Measurements from ENCODE around the gene WBP11.
A peak's percentile ranks its signal among the peaks of the same experiment; 100 is the strongest.

WBP11 gene

DNA sequence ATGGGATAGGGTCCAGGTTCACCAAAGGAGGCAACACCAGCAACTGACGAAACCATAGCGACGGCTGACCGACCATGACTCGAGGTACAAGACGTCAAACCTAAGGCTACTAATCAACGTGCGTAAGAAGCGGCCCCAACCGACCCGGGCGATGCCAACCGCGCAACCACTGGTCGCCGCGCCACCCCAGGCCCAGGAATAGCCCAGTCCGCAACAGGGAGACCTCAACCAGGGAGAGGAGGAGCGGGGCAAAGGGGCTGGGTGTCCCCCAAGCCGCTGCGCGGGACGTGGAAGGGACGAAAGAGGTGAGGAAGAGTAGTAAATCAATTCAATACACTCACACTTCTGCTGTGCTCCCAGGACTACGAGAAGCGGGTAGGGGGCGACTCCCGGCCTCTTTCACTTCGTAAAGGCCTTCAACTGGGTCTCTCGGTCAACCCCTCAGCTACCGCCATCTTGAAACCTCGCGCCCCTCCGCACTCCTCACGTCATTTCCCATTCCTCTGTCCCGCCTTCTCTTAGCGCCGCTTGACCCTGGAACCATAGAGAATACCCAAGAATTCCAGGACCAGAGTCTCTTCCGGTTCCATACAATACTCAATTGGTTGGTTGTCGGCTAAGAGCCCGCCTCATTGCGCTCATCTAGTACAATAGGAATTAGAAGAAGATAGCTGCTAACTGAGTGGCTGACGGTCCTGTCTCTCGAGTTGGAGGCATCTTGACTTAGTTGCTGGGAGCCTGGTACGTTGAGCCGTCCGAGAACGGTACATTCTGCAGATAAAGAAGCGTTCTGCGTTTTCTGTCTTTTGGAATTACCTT lies at the start of gene WBP11, which contains the start of gene C12orf60:
Gene WBP11 (minus strand): TSS at position 468 of the 819 bp plus-strand sequence. CDS start 2,095 bp downstream, outside the sequence.
Gene C12orf60 (plus strand): TSS at position 660 of the 819 bp plus-strand sequence. CDS start 19,266 bp downstream, outside the sequence.
- peak; percentile 98 to 100 for DNase-seq

DNA sequence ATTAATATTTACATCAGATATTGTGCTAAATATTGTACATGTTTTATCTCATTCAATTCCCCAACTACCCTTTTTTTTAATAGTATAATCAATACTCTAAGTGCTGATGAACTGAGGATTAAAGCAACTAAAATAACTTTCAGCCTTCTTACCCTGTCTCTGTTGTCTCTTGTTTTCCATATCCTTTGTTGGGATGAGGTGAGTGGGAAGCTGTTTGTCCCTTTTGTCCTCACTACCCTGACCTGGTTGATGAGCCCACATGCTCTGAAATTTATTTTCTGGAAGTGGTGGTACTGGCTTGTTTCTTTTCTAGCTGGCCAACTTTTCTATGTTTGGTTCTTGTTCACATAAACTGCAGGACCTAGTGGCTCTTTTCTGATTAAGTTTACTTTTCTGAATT lies 49.6 kb upstream of the WBP11 start:
- DNase-seq, result no peak

DNA sequence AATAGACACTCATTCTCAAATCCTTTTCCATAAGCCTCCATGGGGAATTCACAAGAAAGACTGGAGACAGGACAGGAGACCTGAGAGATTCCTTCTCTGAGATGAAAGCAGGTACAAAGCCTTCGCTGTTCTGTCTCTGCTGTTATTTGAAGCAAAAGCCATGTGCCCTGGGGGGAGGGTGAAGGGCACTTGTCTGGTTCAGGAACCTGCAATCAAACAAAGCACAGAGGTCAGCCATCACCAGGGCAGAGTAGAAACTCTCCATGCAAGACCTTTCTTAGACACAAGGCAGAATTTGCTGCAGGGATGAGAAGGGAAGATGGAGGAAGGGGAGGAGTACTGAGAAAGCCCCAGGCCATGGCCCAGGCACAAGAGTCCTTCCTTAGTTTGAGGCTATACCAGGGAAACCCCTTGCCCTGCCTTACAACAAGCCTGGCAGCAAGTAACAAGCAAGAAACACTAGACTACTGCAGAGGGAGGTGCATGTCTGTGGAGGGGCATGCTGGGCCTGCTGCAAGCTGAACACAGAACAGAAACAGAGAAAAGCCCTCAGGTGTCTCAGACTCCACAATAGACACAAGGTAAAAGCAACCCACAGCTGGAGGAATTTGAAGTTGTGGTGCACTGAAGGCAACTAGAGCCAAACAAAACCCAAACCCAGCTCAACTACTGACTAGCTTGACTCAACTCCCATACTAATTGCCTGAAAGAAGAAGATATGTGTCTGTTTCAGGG lies 47.8 kb upstream of the WBP11 start:
- DNase-seq, result no peak

DNA sequence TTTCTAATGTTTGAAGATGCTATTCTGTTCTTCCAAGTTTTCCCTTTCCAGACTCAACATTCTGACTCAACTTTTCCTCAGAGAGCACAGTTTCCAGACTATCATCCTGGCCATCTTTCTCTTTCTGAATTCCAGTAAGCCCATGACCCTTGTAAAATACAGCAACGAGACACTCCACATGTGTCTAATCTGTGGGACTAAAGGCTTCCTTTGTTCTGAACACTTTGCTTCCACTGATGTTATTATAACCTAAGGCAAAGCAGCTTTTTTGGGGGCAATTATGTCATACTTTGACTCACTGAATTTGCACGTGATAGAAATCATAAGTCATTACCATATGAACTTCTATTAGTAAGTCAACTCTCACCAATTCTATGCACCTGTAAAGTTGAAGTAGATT lies 46.4 kb upstream of the WBP11 start:
- no peak for DNase-seq

DNA sequence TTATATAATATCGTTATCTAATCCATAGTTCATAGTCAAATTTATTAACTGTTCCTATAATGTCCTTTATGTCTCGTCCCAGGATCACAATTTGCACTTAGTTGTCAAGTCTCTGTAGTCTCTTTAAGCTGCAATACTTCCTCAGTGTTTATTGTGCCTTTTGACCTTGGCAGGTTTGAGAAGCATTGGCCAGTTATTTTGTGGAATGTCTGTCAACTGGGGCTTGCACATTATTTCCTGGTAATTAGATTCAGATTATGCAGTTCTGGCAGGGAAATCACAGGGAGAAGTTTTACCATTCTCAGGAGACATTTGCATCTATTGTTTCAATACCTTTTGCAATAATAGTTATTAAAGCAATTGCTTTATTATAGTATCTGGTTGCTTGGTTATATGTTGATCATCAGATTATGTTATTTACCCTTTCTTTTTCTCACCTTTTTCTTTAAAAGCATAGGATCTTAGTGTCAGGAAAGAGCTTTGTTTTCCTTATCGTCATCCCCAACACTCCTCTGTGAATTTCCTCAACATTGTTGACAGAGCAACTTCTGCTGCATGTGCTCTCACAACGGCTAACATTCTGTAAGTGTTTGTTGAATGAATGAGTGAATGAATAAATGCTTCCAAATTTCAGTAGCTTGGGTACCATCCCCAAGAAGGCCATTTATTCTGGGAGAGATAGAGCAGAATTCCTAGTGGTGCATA lies 43.8 kb upstream of the WBP11 start:
- DNase-seq, result no peak

DNA sequence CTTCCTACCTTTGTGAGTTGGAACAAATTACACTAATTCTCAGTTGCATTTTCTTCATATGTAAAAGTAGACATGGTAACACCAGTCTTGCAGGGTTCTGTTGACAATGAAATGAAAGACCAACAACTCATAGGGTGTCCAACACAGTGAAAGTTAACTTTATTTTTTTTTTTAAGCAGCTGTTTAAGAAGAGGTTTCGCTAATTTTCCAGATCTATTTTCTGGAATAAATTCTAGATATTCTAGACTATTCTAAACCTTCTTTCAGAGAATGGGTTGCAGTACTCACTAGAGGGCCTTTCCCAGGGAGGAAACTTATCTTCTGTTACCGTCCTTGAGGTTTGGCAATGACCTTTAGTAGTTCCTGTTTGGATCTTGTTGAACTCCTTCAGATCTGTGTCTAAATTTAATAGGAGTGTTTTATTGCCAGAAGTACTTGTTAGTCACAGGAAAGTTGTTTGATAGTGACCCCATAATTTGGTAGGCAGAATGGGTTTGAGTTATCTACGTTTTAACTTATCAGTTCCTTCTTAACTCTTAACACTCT lies 42.8 kb upstream of the WBP11 start:
- DNase-seq, result no peak

DNA sequence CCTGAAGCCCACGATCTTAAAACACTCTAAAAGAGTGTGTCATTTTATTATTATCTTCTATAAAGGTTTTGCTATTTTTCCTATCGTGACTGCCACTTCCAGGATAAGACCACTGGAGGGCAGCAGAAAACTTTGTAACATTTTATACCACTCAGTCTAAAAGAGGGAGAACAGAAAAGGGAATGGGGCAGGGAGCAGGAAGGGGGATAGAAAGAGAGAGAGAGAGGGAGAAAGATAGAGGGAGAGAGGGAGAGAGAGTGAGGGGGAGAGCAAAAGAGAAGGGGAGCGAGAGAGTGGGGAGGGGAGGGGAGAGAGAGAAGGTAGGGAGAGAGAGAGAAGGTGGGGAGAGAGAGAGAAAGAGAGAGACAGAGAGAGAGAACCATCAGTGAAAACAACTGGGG lies 42.1 kb upstream of the WBP11 start:
- peak; percentile 7 to 72 for DNase-seq

DNA sequence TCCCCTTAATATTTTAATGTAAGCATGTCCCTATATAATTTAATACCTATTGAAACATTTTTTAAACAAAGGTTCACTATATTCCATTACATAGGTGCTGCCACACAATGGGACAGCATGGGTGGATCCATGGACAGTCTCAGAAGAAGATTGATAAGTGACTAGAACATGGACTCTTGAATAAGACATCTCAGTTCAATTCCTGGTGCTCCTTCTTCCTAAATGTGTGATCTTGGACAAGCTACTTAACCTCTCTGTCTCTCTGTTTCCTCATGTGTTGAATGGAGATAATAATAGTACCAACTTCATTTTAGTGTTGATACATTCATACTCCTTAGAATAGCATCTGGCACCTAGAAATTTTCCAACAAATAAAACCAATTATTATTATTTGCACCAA lies 41.1 kb upstream of the WBP11 start:
- DNase-seq, result no peak

DNA sequence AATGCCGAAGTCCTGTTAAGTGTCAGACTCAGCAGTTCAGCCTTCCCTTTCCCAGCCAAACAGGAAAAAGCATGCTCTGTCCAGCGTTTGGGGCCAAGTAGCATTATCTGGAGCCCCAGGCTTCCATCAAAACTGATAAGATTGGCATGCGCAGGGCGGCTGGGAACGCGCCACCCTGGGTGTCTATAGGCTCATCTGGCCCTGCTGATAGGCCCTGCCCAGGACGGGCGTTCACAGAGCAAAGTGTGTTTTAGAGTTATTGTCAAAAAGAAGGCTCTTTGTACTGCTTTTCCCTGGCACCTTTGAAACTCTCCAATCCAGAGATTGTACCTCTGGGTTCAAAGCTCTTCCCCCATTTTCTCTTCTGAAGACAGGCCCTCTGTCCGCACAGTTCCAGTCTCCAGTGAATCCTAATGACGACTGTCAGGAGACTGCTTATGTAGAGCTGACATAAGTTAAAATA lies 40.2 kb upstream of the WBP11 start, which contains the start of gene ART4:
Gene ART4 (minus strand): TSS at position 102 of the 463 bp plus-strand sequence. CDS start 413 bp downstream, outside the sequence.
- DNase-seq, result no peak

DNA sequence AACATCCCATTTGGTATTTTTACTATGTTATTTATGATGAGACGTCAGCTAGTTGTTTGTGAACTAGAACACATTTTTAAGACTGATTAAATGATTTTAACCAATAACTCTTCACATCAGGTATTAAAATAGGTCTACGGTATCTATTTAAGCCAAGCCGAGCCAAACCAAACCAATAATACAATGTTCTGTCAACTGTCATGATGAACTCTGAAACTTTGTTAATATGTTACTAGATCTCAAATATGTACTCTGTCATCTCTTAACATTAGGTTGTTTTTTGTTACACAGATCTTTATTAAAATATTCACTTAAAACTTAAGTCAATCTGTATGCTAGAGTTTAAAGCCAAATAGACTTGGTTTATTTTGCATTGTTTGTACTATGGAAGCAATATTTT lies 39.0 kb upstream of the WBP11 start:
- DNase-seq, result no peak

DNA sequence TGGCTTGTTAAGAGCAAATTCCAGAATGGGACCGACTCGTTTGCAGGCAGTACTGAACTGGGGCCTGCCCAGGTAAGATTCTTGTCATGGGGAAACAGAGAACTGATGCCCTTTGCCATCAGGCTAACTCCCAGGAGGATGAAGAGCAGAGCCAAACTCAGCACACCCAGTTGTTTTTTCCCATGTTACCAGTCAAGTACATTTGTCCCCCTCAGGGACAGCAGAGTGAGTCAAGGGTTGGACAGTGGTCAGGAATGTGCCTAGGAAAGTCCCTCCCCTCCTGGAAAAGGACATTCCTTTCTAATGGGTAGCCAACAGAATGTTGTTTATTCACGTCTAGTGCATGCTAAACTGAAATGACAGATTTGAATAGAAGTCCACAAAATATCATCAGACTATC lies 38.5 kb upstream of the WBP11 start:
- DNase-seq, result peak; percentile 57 to 82

DNA sequence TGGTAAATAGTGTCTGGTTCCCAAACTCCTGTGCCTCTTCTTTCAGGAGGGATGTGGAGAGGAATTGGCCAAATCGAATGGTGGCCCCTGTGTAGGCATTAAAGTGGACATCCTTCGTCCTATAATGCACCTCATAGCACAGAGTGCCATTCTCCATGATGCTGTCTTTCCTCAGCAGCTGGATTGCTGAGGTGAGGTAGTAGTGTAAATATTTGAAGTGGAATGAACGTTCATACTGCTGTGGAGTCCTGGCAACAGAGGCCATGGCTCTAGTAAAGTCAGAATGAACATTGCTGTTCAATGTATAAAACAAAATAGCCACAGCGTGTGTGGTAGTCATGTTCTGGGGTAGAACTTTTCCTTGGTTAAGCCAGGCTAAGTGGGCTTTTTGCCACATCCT lies 37.3 kb upstream of the WBP11 start:
- no peak for DNase-seq

DNA sequence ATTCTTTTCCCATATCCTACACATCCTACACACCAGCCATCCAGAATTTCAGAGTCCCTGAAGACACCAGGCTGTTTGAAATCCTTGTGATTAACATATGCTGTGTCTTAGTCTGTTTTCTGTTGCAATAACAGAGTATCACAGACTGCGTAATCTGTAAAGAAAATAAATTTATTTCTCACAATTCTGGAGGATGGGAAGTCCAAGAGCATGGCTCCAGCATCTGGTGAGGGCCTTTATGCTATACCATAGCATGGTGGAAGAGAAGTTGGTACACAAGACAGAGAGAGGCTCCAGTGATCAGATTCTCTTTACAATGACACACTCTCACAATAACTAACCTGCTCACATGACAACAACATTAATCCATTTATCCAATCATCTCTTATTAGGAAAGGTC lies 36.0 kb upstream of the WBP11 start:
- no peak for DNase-seq

DNA sequence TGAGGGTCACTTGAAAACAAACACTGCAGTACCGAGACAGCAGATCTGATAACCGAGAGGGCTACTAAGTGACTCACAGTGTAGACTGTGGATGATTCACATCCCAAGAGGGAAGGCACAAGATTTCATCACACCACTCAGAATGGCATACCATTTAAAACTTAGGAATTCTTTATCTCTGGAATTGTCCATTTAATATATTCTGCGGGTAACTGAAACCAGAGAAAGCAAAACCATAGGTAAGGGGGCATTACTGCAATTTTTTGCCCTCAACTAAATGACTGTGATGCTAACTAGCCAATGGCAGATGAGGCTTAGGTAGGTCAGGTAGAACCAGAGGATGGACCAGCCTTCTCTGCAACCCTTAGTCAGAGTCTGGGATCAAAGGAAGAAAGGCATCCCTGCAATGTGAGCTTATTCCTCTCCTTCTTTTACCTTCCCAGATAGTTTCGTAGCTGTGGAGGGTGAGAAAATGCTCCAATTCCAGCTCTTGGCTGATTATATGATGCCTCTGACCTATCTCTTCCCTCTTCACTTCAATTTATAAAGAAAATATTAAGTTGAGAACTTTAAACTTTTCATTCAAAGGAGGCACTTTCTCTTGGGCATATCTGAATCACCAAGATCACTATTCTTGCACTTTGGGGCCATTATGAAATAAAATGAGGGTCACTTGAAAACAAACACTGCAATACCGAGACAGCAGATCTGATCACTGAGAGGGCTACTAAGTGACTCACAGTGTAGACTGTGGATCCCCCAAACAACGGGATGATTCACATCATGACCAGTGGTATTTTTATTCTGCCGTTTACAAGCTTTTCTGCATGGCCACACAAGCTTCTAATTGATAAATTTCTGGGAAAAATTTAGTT lies 33.3 kb upstream of the WBP11 start:
- DNase-seq, result peak; percentile 44 to 87

DNA sequence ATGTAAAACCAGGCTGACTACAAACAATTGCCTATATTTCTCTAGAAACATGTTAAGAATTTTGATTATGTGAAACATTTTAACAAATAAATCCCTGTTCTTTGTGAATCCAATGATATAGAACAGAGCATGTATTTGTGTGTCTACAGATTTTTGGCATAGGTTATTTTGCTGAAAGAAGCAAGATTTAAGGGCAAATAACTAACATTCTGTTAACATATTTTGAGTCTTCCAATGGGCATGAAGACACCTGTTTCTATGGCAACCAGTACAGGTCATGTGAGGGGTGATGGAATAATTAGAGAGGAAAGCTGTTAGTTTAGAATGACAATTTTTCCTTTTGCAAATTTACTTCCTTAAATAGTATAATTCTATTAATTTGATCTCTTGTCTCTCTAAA lies 31.2 kb upstream of the WBP11 start:
- DNase-seq, result peak in 1 of 2 experiments; percentile 10

DNA sequence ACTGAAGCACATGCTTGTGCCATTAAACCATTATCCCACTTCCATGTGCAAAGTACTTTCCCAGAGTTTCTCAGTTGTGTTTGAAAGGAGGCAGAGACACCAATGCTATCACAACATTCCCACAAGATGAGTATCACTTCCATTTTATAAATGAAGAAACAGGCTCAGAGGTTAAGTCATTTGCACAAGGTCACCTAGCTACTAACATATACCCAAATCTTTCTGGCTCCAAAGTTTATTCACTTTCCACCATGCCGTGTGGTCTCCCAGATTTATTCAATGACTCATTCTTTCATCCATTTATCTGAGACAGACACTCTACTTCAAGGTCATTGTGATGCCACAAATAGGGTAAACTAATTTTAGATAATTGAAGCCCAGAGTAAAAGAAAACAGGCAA lies 30.7 kb upstream of the WBP11 start:
- DNase-seq, result no peak

DNA sequence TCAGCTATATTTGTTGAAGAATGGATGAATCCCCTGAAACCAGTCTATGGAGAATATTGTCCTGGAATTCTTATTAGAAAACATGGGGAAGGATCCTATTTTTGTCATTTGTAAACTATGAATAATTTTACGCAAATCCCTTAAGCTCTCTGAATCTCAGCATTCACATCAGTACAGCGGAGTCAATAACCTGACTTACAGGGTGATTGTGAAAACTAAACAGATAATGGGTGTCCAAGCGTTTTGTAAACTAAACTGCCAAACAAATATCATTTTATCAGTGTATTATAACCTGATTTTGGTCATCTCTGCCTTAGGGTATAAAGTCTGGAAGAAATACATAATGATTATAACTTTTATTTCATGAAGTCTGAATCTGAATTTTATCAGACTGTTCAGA lies 30.1 kb upstream of the WBP11 start:
- no peak for DNase-seq

DNA sequence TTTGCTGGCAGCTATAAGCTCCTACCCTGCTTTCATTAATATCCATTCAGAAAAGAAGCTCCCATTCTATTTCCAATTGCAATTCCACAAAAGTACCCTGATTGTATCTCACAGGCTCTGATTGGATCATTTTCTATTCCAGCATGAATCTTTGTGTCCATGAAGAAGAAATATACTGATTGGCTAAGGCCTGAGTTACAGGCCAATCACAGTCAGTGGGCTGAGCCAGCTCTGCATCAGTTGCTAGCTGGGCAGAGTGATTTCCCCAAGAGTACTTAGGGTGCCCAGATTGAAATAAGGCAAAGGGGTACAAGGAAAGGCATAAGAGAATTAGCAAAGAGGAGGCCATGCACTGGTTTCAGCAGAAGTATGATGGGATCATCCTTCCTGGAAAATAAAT lies 25.6 kb upstream of the WBP11 start:
- DNase-seq, result peak in 1 of 2 experiments; percentile 65

DNA sequence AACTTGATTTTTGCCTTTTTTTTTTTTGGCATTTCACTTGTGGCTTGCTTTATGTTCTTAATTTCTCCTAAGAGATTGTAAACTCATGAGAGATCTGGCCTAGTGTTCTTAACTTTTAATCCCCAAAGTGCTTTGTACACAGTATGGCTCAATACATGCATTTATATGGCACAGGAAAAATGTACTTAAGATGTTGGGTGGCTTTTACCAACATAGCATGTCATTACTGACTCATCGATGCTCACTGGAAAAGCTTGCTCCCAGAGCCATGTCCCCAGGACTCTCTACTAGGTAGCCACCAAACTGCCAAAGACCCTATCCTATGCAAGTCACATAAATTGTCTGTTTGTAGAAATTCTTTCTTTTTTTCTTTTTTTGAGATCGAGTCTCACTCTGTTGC lies 23.8 kb upstream of the WBP11 start:
- DNase-seq, result no peak

DNA sequence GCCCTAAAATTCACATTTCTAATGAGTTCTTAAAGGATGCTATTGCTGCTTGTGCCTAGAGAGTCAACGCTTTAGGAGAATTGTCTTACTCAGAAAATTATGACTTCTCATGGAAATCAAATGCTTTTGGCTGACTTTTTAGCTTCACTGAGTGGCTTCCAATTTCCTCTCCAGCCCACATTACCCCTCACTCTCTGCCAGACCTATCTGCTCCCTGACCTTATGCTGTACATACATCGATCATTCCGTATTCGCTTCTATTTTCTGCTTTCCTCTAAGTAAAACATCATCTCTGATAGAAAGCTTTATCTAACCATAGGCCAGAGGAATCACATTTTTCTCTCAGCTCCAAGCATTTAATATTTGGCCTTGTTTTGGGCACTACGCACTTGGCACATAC lies 23.2 kb upstream of the WBP11 start:
- no peak for DNase-seq

DNA sequence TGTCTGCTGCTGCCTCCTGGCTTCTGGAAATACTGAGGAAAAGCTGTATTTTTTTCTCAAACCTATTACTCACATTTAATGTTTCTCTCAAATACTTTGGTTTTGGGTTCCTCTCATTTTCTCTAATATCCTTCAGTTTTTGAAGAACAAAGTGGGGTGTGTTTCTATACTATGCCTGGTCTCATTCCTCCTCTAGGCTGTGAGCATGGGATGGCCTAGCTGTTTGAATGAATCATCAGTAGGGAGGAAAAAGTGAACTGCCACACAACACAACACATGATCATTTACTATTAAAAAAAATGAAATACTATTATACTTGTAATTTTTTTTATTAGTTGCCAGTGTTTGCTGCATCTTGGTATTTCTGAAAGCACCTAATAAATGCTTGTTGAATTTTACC lies 22.0 kb upstream of the WBP11 start:
- no peak for DNase-seq

Measured in SW 1271 (cell line).